BJ (cell line): ENCODE measurements around the gene DLL3. TPM values are rescaled to one million over a fixed set of nuclear protein-coding genes. Genes with fewer than 3 reads are reported as not detected.

Experiments used
- CTCF ChIA-PET: fragments of 350-600 bp; formaldehyde crosslinking; extraction: SDS; loops from one replicate; lab custom pipeline; 2021; ENCODE audit warnings: antibody characterized with exemption, inconsistent platforms; lab: Yijun Ruan, JAX
- POLR2A ChIA-PET: fragments of 300-600 bp; sonication (Branson Sonifier 250); formaldehyde crosslinking; extraction: SDS; loops from one replicate; lab custom pipeline; 2021; ENCODE audit warnings: antibody characterized with exemption; lab: Charles Lee
- DNase-seq: peaks from one replicate; pipeline ENCODE4 v3.0.0-alpha.2; 2011; ENCODE audit warnings: low read depth
- H3K27me3 ChIP-seq: 2 replicates; pipeline ENCODE4 v1.6.0; 2011; ENCODE audit warnings: low read length; ENCODE audit not compliant: control insufficient read depth, insufficient read depth
- H3K36me3 ChIP-seq: 2 replicates; pipeline ENCODE4 v1.5.1; 2011; ENCODE audit warnings: low read length; ENCODE audit not compliant: control insufficient read depth, insufficient read depth
- H3K4me3 ChIP-seq: 2 replicates; pipeline ENCODE4 v1.5.1; 2011; ENCODE audit warnings: low read depth, mild to moderate bottlenecking, control low read depth, low read length
- polyA plus RNA-seq: library from polyadenylated mRNA; depleted of rRNA; stranded (reverse); fragments of >200 nt; gene quantifications from 2 replicates; pipeline ENCODE4 v1.2.3, GENCODE V29; 2011
- TF ChIP-seq, protein P1 (sequence below): IDR thresholded peaks from 2 replicates; pipeline ENCODE4 v1.5.1; 2011; ENCODE audit warnings: low read depth, mild to moderate bottlenecking, control low read depth, inconsistent platforms, low read length, moderate library complexity; ENCODE audit not compliant: insufficient read depth

Gene DLL3
- polyA plus RNA-seq, 1 experiment: 1.0 TPM

GRCh38 chr19:39532233-39533002, 33.7 kb downstream of the DLL3 start, which contains the start of gene EID2B:
EID2B (minus strand) TSS chr19:39532852; CDS start chr19:39532802, 50 bp downstream.
- TF ChIP-seq, protein P1, sequence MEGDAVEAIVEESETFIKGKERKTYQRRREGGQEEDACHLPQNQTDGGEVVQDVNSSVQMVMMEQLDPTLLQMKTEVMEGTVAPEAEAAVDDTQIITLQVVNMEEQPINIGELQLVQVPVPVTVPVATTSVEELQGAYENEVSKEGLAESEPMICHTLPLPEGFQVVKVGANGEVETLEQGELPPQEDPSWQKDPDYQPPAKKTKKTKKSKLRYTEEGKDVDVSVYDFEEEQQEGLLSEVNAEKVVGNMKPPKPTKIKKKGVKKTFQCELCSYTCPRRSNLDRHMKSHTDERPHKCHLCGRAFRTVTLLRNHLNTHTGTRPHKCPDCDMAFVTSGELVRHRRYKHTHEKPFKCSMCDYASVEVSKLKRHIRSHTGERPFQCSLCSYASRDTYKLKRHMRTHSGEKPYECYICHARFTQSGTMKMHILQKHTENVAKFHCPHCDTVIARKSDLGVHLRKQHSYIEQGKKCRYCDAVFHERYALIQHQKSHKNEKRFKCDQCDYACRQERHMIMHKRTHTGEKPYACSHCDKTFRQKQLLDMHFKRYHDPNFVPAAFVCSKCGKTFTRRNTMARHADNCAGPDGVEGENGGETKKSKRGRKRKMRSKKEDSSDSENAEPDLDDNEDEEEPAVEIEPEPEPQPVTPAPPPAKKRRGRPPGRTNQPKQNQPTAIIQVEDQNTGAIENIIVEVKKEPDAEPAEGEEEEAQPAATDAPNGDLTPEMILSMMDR: peak; percentile 96
- ChIA-PET CTCF (interaction anchor here (0.5 to 3.4 kb wide), 33 partner anchors 9 to 205 kb away, joined by 3 to 41 read pairs (median 5); partner anchors contain the start of genes PLEKHG2, RPS16, SUPT5H and TIMM50), POLR2A (interaction anchor here (0.6 to 1.0 kb wide), 2 partner anchors 36 to 97 kb away, joined by 3 to 4 read pairs; partner anchors contain the start of gene RPS16)
- no peaks in the 10 kb centered on the region for H3K27me3 ChIP-seq
- H3K4me3 ChIP-seq: peak within 1 kb of the TSS; percentile 74
- no peaks in the 10 kb centered on the region for H3K36me3 ChIP-seq
- peak; percentile 66 for DNase-seq

GRCh38 chr19:39533003-39533512, 34.3 kb downstream of the DLL3 start:
- Histone ChIP-seq H3K27me3 (no peaks in the 10 kb centered on the region), H3K4me3 (no peak overlapping the region), H3K36me3 (no peaks in the 10 kb centered on the region)
- ChIA-PET CTCF (interaction anchor here (0.6 to 3.4 kb wide), 25 partner anchors 9 to 135 kb away, joined by 3 to 41 read pairs (median 5); partner anchors contain the start of genes PLEKHG2, RPS16, SUPT5H and TIMM50), POLR2A (interaction anchor here (1.0 kb wide), 1 partner anchor 97 kb away, joined by 4 read pairs; the partner anchor contains the start of gene RPS16)
- DNase-seq: no peak
- TF ChIP-seq, protein P1: no peak

GRCh38 chr19:39533791-39534190, 35.0 kb downstream of the DLL3 start:
- TF ChIP-seq, protein P1: no peak
- ChIA-PET CTCF (interaction anchor here (0.6 to 3.4 kb wide), 18 partner anchors 9 to 940 kb away, joined by 3 to 41 read pairs (median 3); partner anchors contain the start of gene RPS16), POLR2A (no interaction called here)
- Histone ChIP-seq H3K27me3 (no peaks in the 10 kb centered on the region), H3K36me3 (no peaks in the 10 kb centered on the region), H3K4me3 (no peak overlapping the region)
- DNase-seq: no peak

- POLR2A ChIA-PET: no interaction called here
Measured at GRCh38 chr19:39539165-39539517, 40.4 kb downstream of the DLL3 start.

More at GRCh38 chr19:39539165-39539517, 40.4 kb downstream of the DLL3 start:
- Histone ChIP-seq H3K36me3 (no peaks in the 10 kb centered on the region), H3K4me3 (peak overlapping the region; percentile 87), H3K27me3 (no peaks in the 10 kb centered on the region)
- TF ChIP-seq, protein P1: no peak
- DNase-seq: no peak
- CTCF ChIA-PET: interaction anchor here (1.0 to 5.1 kb wide), 4 partner anchors 9 to 295 kb away, joined by 3 to 28 read pairs (median 4); partner anchors contain the start of genes DYRK1B and PLEKHG2
